ENCODE measurements around the gene UBE2O.

GRCh38 chr17:76369379-76369778 is 83.6 kb downstream of the UBE2O start:
- TF ChIP-seq EZH2 (IDR thresholded peaks at IDR 0.05; ENCODE audit: insufficient read depth, poor library complexity, severe bottlenecking) (no peak), EZH2phosphoT487 (IDR thresholded peaks at IDR 0.05; ENCODE audit: insufficient read depth, low read depth) (no peak)
